ENCODE measurements around the gene SRD5A3.

DNA sequence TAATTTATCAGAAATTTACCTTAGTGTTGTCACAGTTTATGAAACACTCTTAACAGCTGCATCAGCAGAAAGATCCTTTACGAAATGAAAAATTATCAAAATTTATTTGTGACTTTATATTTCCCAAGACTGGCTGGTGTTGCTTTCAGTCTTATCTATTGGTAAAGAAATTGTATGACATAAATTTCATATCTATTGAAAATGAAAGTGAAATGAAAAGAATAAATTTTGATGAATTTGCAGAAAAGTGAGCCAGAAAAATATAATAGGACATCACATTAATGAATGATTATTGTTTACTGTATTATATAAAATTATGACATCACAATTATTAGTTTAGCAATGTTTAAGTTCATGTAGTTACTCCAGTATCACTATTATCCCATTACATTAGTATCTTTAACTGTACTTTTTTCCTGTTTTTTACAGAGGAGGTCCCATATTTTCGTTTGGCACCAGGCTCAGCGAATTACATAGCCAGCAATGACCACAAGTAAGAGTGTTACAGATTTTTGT lies 36.5 kb downstream of the SRD5A3 start:
- TF ChIP-seq, protein P1, sequence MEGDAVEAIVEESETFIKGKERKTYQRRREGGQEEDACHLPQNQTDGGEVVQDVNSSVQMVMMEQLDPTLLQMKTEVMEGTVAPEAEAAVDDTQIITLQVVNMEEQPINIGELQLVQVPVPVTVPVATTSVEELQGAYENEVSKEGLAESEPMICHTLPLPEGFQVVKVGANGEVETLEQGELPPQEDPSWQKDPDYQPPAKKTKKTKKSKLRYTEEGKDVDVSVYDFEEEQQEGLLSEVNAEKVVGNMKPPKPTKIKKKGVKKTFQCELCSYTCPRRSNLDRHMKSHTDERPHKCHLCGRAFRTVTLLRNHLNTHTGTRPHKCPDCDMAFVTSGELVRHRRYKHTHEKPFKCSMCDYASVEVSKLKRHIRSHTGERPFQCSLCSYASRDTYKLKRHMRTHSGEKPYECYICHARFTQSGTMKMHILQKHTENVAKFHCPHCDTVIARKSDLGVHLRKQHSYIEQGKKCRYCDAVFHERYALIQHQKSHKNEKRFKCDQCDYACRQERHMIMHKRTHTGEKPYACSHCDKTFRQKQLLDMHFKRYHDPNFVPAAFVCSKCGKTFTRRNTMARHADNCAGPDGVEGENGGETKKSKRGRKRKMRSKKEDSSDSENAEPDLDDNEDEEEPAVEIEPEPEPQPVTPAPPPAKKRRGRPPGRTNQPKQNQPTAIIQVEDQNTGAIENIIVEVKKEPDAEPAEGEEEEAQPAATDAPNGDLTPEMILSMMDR (IDR thresholded peaks at IDR 0.05), result no peak
- TF ChIP-seq POLR2A (IDR thresholded peaks at IDR 0.05), result no peak

Data from body of pancreas (tissue), 4 donors.